ENCODE results near the gene ALKBH4.
"Not testable (repeated sequence)": the region's sequence is repeated elsewhere in the genome, so short reads cannot be mapped to it uniquely, and the experiment has no call there.

Gene ALKBH4

GRCh38 chr7:102454932-102455331 lies 9.7 kb downstream of the ALKBH4 start:
- not testable (repeated sequence) for FAIRE-seq

DNA sequence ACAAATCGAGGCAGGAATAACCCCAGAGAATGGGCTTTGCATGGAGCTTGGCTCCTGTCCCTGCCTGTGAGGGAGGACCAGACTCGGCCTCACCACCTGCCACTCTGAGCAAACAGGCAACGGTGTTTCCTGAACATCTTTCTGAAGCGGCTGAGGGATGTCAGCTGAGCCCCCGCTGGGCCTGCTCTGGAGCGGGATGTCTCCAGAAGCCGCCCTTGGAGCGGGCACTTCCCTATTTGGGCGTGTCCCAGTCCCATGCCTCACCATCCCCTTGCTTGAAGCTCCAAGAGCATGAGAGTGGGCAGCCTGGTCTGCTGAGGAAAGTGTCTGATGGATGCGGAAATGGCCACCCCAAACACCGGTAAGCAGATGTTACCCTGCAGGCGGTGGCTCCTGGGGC lies 10.2 kb downstream of the ALKBH4 start:
- no peak for FAIRE-seq

DNA sequence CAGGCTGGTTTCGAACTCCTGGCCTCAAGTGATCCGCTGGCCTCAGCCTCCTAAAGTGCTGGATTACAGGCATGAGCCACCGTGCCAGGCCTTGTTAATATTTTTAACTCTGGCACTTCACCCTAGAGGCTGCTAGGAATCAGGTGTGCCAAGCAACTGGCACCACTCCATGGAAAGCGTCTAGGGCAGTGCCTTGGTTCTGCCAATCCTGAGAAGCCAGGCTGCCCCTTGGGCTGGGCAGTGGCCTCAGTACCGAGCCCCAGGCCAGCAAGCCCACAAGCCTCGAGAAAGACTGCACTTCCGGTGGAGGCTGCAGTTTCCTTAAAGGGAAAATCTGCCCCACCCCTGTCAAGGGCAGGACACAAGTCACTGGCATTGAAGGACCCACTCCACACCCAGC lies 11.3 kb downstream of the ALKBH4 start:
- no peak for FAIRE-seq

GRCh38 chr7:102452451-102452850 lies 12.2 kb downstream of the ALKBH4 start:
- no peak for FAIRE-seq

DNA sequence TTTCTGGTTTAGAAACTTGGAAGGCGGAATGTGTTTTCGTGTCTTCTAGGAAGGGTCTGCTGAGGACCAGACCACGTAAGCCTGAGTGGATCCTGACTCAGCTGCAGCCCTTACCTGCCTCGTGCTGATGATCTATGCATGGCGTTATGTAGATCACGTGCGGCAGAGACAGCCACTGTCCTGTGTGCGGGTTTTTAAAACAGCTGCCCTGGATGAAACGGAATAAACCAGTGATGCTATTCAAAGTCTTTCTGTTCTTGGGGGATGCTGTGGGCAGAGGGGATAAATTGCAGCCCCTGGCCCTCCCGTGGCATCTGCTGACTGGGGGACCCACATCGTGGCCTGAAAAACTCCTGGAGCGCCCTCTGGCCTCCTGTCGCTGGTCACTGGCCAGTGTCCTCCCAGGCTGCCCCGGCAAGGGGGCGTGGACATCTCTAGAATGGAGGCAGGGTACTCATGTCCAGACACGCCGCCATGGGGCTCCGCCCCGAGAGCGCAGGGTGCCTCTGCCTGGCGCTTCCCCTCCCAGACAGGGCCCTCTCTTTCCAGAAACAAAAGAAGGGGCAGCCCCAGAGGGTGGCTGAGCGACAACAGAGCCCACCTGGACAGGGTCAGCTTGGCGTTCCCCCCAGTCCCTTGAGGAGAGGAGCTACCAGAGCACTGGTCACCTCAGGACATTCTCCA lies 13.2 kb downstream of the ALKBH4 start:
- no peak for FAIRE-seq

DNA sequence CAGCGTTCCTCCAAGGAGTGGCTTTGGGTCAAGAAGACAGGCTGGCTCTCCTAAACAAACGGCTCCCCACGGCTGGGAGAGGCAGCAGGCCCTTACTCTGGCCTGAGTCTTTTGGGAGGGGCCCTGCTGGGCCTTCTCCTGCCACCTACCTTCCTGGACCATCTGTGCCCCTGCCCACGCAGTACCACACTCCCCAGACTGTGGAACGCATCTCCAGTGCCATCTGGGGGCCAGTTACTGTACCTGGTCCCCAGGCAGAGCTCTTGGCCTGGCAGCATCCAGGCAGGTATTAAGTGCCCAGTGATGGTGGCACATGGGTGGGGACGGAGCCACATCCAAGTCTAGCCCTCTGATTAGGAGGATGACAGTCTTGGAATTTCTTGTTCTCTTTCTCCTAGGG lies 14.4 kb downstream of the ALKBH4 start:
- FAIRE-seq, result no peak

- FAIRE-seq, result no peak
Observed at GRCh38 chr7:102449136-102449535, 15.5 kb downstream of the ALKBH4 start.

DNA sequence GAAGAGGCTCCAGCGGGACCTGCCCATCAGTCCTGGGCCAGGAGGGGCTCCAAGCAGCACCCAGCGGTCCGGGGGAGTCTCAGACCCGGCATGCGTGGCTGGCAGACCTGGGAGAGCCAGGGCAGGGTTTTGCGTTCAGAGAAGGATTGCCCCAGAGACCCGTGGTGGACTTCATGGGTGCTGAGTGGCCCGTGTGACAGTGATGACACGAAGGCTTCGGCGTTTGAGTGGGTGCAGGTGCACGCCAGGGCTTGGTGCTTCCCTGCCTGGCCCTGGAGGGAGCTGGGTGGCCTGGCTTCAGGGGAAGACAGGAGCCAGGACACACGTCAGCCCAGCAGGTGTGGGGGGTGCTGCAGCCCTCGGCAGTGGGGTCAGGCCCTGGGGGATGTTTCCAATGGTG lies 17.4 kb downstream of the ALKBH4 start:
- no peak for FAIRE-seq

- no peak for FAIRE-seq
Observed at GRCh38 chr7:102446387-102447156, 18.1 kb downstream of the ALKBH4 start.

GRCh38 chr7:102445674-102446071 lies 19.0 kb downstream of the ALKBH4 start:
- FAIRE-seq, result no peak

- no peak for FAIRE-seq
Observed at GRCh38 chr7:102444961-102445673, 19.5 kb downstream of the ALKBH4 start.

- FAIRE-seq, result no peak
Observed at GRCh38 chr7:102439963-102440795, 24.5 kb downstream of the ALKBH4 start.

- FAIRE-seq, result no peak
Observed at GRCh38 chr7:102436118-102436517, 28.5 kb downstream of the ALKBH4 start.

DNA sequence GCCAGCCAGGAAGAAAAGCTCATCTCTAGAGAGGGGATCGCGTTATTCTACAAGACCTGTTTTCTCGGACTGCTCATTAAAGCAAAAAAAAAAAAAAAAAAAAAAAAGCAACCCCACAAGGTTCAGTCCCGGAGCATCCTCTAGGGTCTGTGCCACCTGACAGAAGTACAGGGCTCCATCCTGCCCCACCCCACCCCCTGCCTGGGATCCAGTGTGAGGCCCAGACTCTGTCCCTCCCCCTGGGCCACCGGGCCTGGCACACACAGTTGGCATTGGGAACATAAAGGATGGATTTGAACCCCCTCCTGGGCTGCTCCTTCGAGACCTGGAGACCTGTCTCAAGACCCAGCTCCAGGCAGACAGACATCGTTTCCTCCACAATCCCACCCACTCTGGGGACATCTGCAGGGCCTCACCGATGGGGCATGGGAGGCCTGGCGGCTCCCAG lies 30.6 kb downstream of the ALKBH4 start:
- FAIRE-seq, result no peak

GRCh38 chr7:102433219-102434038 lies 31.2 kb downstream of the ALKBH4 start, which contains the start of gene ORAI2:
Gene ORAI2, plus strand, starts transcription at chr7:102433575. Its CDS starts 5,382 bp downstream, at chr7:102438957.
- FAIRE-seq, result no peak

GRCh38 chr7:102432442-102433218 lies 32.0 kb downstream of the ALKBH4 start:
- no peak for FAIRE-seq

DNA sequence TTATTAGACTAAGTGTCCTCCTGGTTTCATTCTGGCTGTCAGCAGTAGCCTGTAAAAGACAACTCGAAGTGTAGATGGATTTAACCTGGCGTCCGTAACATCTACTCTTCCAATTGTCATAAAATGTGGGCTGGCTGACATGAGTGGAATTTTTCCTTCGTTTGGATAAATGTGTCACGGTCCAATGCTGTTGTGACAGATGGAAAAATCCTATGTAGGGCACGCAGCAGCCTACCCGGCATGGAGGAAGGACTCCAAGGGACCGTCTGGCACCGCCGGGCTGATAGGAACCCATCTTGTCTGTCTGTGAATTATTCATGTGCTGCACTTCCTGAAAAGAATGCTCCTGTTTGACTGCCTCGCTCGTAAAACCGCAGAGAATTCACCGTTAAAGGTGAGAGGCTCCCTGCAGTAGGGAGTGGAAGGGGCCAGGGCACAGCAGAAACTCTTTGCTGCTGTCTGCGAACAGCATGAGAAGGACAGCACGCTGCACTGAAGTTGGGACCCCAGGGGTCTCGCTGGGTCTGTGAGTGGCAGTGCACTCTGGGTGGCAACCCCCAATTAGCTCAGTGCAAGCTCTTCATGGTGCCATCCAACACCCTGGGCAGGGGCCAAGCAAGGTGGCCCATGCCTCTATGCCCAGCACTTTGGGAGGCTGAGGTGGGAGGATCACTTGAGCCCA lies 32.9 kb downstream of the ALKBH4 start:
- FAIRE-seq, result no peak

DNA sequence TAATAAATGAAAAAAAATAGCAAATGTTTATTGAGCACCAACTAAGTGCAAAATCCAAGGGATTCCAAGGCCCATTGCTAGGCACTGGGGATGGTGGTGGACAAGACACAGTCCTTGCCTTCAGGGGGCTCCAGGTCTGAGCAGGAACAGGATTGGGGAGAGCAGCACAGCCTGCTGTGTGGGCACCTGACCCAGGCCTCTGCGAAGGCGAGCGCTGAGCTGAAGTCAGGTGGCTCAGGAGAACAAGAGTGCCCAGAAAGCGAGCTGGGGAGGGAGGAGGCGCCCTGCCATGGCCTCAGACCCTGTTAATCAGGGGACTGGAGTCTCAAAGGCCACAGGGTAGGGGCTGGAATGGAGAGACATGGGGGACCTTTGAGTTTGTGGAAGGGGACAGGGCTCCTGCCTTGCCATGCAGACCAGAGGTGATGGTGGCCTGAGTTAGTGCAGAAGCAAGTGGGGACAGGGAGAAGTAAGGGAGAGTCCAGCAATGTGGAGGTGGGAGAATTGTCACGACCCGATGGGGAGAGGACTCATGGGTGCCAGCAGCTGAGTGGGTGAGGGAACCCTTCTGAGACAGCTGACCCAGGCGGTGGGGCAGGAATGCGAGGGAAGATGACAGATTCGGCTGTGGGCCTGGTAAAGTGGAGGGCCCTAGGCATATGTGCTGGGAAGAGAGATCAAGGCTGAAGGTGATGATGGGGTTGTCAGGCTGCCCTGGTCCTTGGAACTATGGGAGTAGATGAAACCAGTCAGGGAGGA lies 35.3 kb downstream of the ALKBH4 start:
- FAIRE-seq, result no peak

GRCh38 chr7:102427019-102427405 lies 37.7 kb downstream of the ALKBH4 start:
- FAIRE-seq, result no peak
